T-cell (primary cell): ENCODE measurements around the gene TENM4. TPM values are rescaled to one million over a fixed set of nuclear protein-coding genes. Genes with fewer than 3 reads are reported as not detected.

Experiments
- ATAC-seq, 4 experiments: fragments of 200-7000 bp in 3 of 4; fragments of 150-1000 bp in 1 of 4; cut with Tn5 transposase; replicated peaks in 1 of 4; 1 replicate in 3 of 4; 2 replicates in 1 of 4; pipeline ENCODE4 v1.10.0; 2021; ENCODE audit warnings: moderate library complexity in 3 of 4, mild to moderate bottlenecking in 2 of 4, moderate number of reproducible peaks in 1 of 4
- CTCF ChIA-PET, 2 donors: fragments of 300-600 bp; sonication (Branson Sonifier 250); formaldehyde crosslinking; loops; one replicate each; lab custom pipeline; 2022; ENCODE audit warnings: antibody characterized with exemption in 2 of 2; lab: Charles Lee
- POLR2A ChIA-PET, 2 donors: fragments of 300-600 bp; sonication (Branson Sonifier 250); formaldehyde crosslinking; loops; one replicate each; lab custom pipeline; 2022; ENCODE audit warnings: antibody characterized with exemption in 2 of 2; lab: Charles Lee
- DNase-seq, 35 experiments: peaks; one replicate each; pipeline versions ENCODE4 v3.0.0 to v3.0.0-alpha.2; 2013 to 2023
- H3K27ac ChIP-seq: one replicate; pipeline ENCODE4 v1.5.1; 2013; ENCODE audit warnings: low read length
- H3K27me3 ChIP-seq, 2 experiments: replicated peaks in 1 of 2; 1 replicate in 1 of 2; 2 replicates in 1 of 2; pipeline versions ENCODE4 v1.6.1 to v1.7.0; 2013; ENCODE audit warnings: low read length in 1 of 2, mixed read lengths in 1 of 2; ENCODE audit not compliant: control insufficient read depth in 2 of 2, insufficient read depth in 2 of 2; ENCODE audit errors: extremely low read depth in 1 of 2
- H3K36me3 ChIP-seq, 2 donors: 1 replicate in 1 of 2; 2 replicates in 1 of 2; pipeline versions ENCODE4 v1.6.1 to v1.7.0; 2013; ENCODE audit warnings: low read length in 1 of 2; ENCODE audit not compliant: control insufficient read depth in 2 of 2, insufficient read depth in 1 of 2; ENCODE audit errors: extremely low read depth in 1 of 2
- H3K4me1 ChIP-seq, 2 experiments: 1 replicate in 1 of 2; 2 replicates in 1 of 2; pipeline versions ENCODE4 v1.6.1 to v1.7.0; 2013; ENCODE audit warnings: low read length in 2 of 2, mixed read lengths in 1 of 2; ENCODE audit not compliant: insufficient read depth in 2 of 2, control insufficient read depth in 1 of 2; ENCODE audit errors: extremely low read depth in 1 of 2
- H3K4me3 ChIP-seq, 2 donors: 1 replicate in 1 of 2; 2 replicates in 1 of 2; pipeline versions ENCODE4 v1.5.1 to v1.7.0; 2013; ENCODE audit warnings: mild to moderate bottlenecking in 2 of 2, low read length in 1 of 2, moderate library complexity in 1 of 2; ENCODE audit not compliant: control insufficient read depth in 1 of 2; ENCODE audit errors: extremely low read depth in 1 of 2
- H3K9me3 ChIP-seq: 2 replicates; pipeline ENCODE4 v1.7.0; 2013
- H3K27ac Mint-ChIP-seq, 2 donors: one replicate each; pipeline ENCODE4 v1.8.0; 2020 to 2021; ENCODE audit warnings: mild to moderate bottlenecking in 2 of 2, mixed read lengths in 2 of 2
- H3K27me3 Mint-ChIP-seq, 2 donors: one replicate each; pipeline ENCODE4 v1.8.0; 2021 to 2022; ENCODE audit warnings: mixed read lengths in 2 of 2
- H3K36me3 Mint-ChIP-seq: one replicate; pipeline ENCODE4 v1.8.0; 2021; ENCODE audit warnings: mixed read lengths
- H3K4me1 Mint-ChIP-seq, 3 donors: one replicate each; pipeline ENCODE4 v1.8.0; 2020 to 2022; ENCODE audit warnings: mixed read lengths in 3 of 3, mild to moderate bottlenecking in 1 of 3
- H3K4me3 Mint-ChIP-seq, 3 donors: one replicate each; pipeline ENCODE4 v1.8.0; 2020 to 2022; ENCODE audit warnings: mild to moderate bottlenecking in 3 of 3, mixed read lengths in 3 of 3, moderate library complexity in 3 of 3
- H3K9me3 Mint-ChIP-seq, 3 donors: one replicate each; pipeline ENCODE4 v1.8.0; 2020 to 2022; ENCODE audit warnings: mixed read lengths in 3 of 3
- WGBS: methylation state at CpG from one replicate; pipeline ENCODE4 v1.1.5; 2013; ENCODE audit warnings: missing lambda C conversion rate; ENCODE audit not compliant: insufficient coverage; 5-methylcytosine and 5-hydroxymethylcytosine counted together
- total RNA-seq, 35 experiments: library from RNA in 6 of 35; stranded (reverse) in 6 of 35; fragments of 120-200 nt in 1 of 35; gene quantifications; one replicate each; pipeline versions ENCODE4 v1.2.1 to v1.2.4 and lab custom pipeline; 2013 to 2026

TENM4 gene
- total RNA-seq, 5 donors from 2014 or later (not counting 1 experiment from before 2014, with no cell fraction given): 0.03 to 0.35 (median 0.03) TPM; not detected in 2

- ChIA-PET CTCF (no interaction called here), POLR2A (no interaction called here)
- WGBS: no CpG with 5 or more reads among the region's 3 CpGs
- DNase-seq (no peak), ATAC-seq (no peak)
- Mint-ChIP-seq H3K9me3 (no peaks in the 10 kb centered on the region), H3K4me1 (no peaks in the 10 kb centered on the region), H3K4me3 (no peak overlapping the region), H3K27ac (no peak overlapping the region), H3K27me3 (peaks cover 6 to 7% of the 10 kb centered on the region in 2 donors), H3K36me3 (no peaks in the 10 kb centered on the region)
- Histone ChIP-seq H3K4me3 (no peak overlapping the region), H3K27ac (no peak overlapping the region), H3K36me3 (no peaks in the 10 kb centered on the region), H3K4me1 (no peaks in the 10 kb centered on the region), H3K27me3 (peaks cover 0 to 7% of the 10 kb centered on the region in 2 experiments), H3K9me3 (no peaks in the 10 kb centered on the region)
Measured at GRCh38 chr11:78927511-78927910, 513.3 kb downstream of the TENM4 start.

- Mint-ChIP-seq H3K27me3 (peaks cover 6 to 7% of the 10 kb centered on the region in 2 donors), H3K4me1 (no peaks in the 10 kb centered on the region), H3K4me3 (no peak overlapping the region), H3K27ac (no peak overlapping the region), H3K9me3 (no peaks in the 10 kb centered on the region), H3K36me3 (no peaks in the 10 kb centered on the region)
- ATAC-seq (no peak), DNase-seq (no peak)
- no peaks in the 10 kb centered on the region for H3K36me3 ChIP-seq
- POLR2A ChIA-PET: interaction anchor here in 1 of 2 donors (0.7 kb wide), 1 partner anchor 1428 kb away, joined by 7 read pairs; no protein-coding TSS in a partner anchor
- CTCF ChIA-PET: no interaction called here
- H3K9me3 ChIP-seq: no peaks in the 10 kb centered on the region
- H3K27me3 ChIP-seq: peaks cover 0 to 7% of the 10 kb centered on the region in 2 experiments
- H3K27ac ChIP-seq: no peak overlapping the region
- H3K4me1 ChIP-seq: no peaks in the 10 kb centered on the region
- H3K4me3 ChIP-seq: no peak overlapping the region
- WGBS: 83% methylated on average over 1 of the region's 2 CpGs
Measured at GRCh38 chr11:78926633-78927338, 514.0 kb downstream of the TENM4 start.

GRCh38 chr11:78925387-78925786, 515.4 kb downstream of the TENM4 start:
- H3K27ac Mint-ChIP-seq: no peak overlapping the region
- ATAC-seq (no peak), DNase-seq (no peak)
- H3K4me1 Mint-ChIP-seq: no peaks in the 10 kb centered on the region
- Histone ChIP-seq H3K27ac (no peak overlapping the region), H3K9me3 (no peaks in the 10 kb centered on the region), H3K4me3 (no peak overlapping the region), H3K36me3 (no peaks in the 10 kb centered on the region), H3K27me3 (peaks cover 0 to 10% of the 10 kb centered on the region in 2 experiments), H3K4me1 (no peaks in the 10 kb centered on the region)
- no peak overlapping the region for H3K4me3 Mint-ChIP-seq
- WGBS: 71% methylated on average over 1 of the region's 2 CpGs
- ChIA-PET POLR2A (no interaction called here), CTCF (no interaction called here)
- no peaks in the 10 kb centered on the region for H3K9me3 Mint-ChIP-seq
- no peaks in the 10 kb centered on the region for H3K36me3 Mint-ChIP-seq
- peaks cover 6 to 13% of the 10 kb centered on the region in 2 donors for H3K27me3 Mint-ChIP-seq

- Mint-ChIP-seq H3K27me3 (peaks cover 6 to 17% of the 10 kb centered on the region in 2 donors), H3K4me1 (no peaks in the 10 kb centered on the region), H3K36me3 (no peaks in the 10 kb centered on the region), H3K9me3 (no peaks in the 10 kb centered on the region), H3K4me3 (no peak overlapping the region), H3K27ac (no peak overlapping the region)
- Histone ChIP-seq H3K27ac (no peak overlapping the region), H3K27me3 (peaks cover 0 to 10% of the 10 kb centered on the region in 2 experiments), H3K36me3 (no peaks in the 10 kb centered on the region), H3K4me3 (no peak overlapping the region), H3K9me3 (no peaks in the 10 kb centered on the region), H3K4me1 (no peaks in the 10 kb centered on the region)
- ATAC-seq (no peak), DNase-seq (no peak)
- CTCF ChIA-PET: no interaction called here
- WGBS: 85% methylated on average over 4 of the region's 5 CpGs
- POLR2A ChIA-PET: no interaction called here
Measured at GRCh38 chr11:78922859-78923625, 517.8 kb downstream of the TENM4 start.

GRCh38 chr11:78921509-78921908, 519.3 kb downstream of the TENM4 start:
- peaks cover 3 to 13% of the 10 kb centered on the region in 2 donors for H3K27me3 Mint-ChIP-seq
- DNase-seq (no peak), ATAC-seq (no peak)
- no peaks in the 10 kb centered on the region for H3K36me3 Mint-ChIP-seq
- no peaks in the 10 kb centered on the region for H3K4me1 ChIP-seq
- H3K27ac ChIP-seq: no peak overlapping the region
- CTCF ChIA-PET: no interaction called here
- H3K27me3 ChIP-seq: peaks cover 0 to 7% of the 10 kb centered on the region in 2 experiments
- 53% methylated on average over 3 of the region's 3 CpGs for WGBS
- H3K9me3 Mint-ChIP-seq: no peaks in the 10 kb centered on the region
- no peaks in the 10 kb centered on the region for H3K4me1 Mint-ChIP-seq
- H3K4me3 ChIP-seq: no peak overlapping the region
- no peak overlapping the region for H3K27ac Mint-ChIP-seq
- H3K9me3 ChIP-seq: no peaks in the 10 kb centered on the region
- no peak overlapping the region for H3K4me3 Mint-ChIP-seq
- no peaks in the 10 kb centered on the region for H3K36me3 ChIP-seq
- POLR2A ChIA-PET: no interaction called here

GRCh38 chr11:78920329-78920728, 520.5 kb downstream of the TENM4 start:
- Histone ChIP-seq H3K4me1 (no peaks in the 10 kb centered on the region), H3K4me3 (no peak overlapping the region), H3K27ac (no peak overlapping the region), H3K9me3 (no peaks in the 10 kb centered on the region), H3K36me3 (no peaks in the 10 kb centered on the region), H3K27me3 (peaks cover 0 to 7% of the 10 kb centered on the region in 2 experiments)
- ChIA-PET POLR2A (no interaction called here), CTCF (no interaction called here)
- DNase-seq (no peak), ATAC-seq (no peak)
- Mint-ChIP-seq H3K27ac (no peak overlapping the region), H3K27me3 (peaks cover 1 to 13% of the 10 kb centered on the region in 2 donors), H3K4me3 (no peak overlapping the region), H3K36me3 (no peaks in the 10 kb centered on the region), H3K4me1 (no peaks in the 10 kb centered on the region), H3K9me3 (peaks cover 0 to under 1% (median 0%) of the 10 kb centered on the region in 3 donors)
- whole genome bisulfite sequencing: 100% methylated on average over 1 of the region's 9 CpGs
